Renal cortex interstitium (tissue), 3 donors: Measurements from ENCODE around the gene RPUSD4. TPM values are rescaled to one million over a fixed set of nuclear protein-coding genes. Genes with fewer than 3 reads are reported as not detected.

Experiments
- polyA plus RNA-seq, 3 donors: library from polyadenylated mRNA; unstranded; fragments of 120-200 nt; gene quantifications; one replicate each; pipeline ENCODE4 v1.2.1, GENCODE V29; 2013; ENCODE audit not compliant: insufficient read length in 3 of 3

The RPUSD4 gene
- polyA plus RNA-seq, 3 donors = 30.3 to 38.1 (median 32.4) TPM

Other genes with a start within 250 kb of the RPUSD4 start
- 10 to 100 TPM; 26.6 to 32.7 (median 26.8) TPM for gene CDON, start 148.8 kb downstream of the RPUSD4 start, polyA plus RNA-seq
- gene FAM118B, start 132 bp upstream of the RPUSD4 start, polyA plus RNA-seq = 10 to 100 TPM; 26.1 to 31.6 (median 27.7) TPM
- gene SRPRA, start 57.2 kb upstream of the RPUSD4 start, polyA plus RNA-seq = 10 to 100 TPM; 78.8 to 83.7 (median 82.4) TPM
- gene FOXRED1, start 57.5 kb upstream of the RPUSD4 start, polyA plus RNA-seq = 10 to 100 TPM; 30.2 to 56.9 (median 32.2) TPM
- 10 to 100 TPM; 10.2 to 16.7 (median 10.8) TPM for gene TIRAP, start 71.4 kb upstream of the RPUSD4 start, polyA plus RNA-seq
- 10 to 100 TPM; 12.7 to 16.7 (median 14.5) TPM for gene DCPS, start 92.4 kb upstream of the RPUSD4 start, polyA plus RNA-seq
- gene ST3GAL4, start 144.0 kb upstream of the RPUSD4 start, polyA plus RNA-seq = 10 to 100 TPM; 17.1 to 23.6 (median 17.2) TPM